NOMO-1 treated with DMSO at 0.1 percent for 48 hours (cell line): ENCODE data around the gene GPT2.
A peak's percentile ranks its signal among the peaks of the same experiment; 100 is the strongest.

ENCODE experiments used
- DNase-seq: peaks from one replicate; lab custom pipeline; 2025; ENCODE audit not compliant: unreplicated experiment; lab: John Stamatoyannopoulos, UW

GPT2 gene, protein sequence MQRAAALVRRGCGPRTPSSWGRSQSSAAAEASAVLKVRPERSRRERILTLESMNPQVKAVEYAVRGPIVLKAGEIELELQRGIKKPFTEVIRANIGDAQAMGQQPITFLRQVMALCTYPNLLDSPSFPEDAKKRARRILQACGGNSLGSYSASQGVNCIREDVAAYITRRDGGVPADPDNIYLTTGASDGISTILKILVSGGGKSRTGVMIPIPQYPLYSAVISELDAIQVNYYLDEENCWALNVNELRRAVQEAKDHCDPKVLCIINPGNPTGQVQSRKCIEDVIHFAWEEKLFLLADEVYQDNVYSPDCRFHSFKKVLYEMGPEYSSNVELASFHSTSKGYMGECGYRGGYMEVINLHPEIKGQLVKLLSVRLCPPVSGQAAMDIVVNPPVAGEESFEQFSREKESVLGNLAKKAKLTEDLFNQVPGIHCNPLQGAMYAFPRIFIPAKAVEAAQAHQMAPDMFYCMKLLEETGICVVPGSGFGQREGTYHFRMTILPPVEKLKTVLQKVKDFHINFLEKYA

DNA sequence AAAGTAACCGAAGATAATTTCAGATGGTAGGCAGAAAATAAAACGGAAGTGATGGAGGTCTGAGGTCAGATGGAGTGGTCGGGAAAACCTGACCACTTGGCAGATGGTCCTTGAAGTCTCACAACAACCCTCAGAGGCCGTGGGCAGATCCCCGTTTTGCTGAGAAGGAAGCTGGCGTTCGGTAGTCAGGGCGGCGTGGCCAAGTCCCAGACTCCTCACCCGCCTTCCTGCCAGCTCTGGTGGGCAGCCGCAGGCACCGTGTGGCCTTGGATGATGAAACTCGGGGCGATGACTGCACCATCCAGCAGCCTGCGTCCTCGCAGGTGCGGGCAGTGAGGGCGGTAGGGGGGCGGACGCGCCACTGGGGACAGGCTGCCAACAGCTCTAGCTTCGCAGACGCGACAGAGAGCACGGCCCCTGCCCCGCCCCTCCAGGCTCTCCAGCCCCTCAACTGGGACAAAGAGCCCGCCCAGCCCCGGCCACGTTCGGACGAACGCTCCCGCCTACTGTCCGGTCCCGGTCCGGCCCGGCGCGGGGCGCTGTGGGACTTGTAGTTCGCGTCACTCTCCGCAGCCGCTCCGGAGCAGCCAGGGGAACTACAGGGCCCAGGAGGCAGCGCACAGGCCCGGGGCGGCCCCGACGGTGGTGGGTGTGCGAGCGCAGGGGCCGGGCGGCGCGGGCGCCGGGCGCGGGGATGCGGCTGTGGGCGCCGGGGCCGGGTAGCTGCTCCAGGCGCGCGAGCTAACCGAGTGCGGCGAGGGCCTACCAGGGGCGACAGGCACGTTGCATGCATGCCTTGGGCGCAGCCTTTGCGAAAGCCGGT lies at the start of gene GPT2:
GPT2 (plus strand) TSS at position 673 of the 823 bp plus-strand sequence. CDS start 354 bp downstream, outside the sequence.
- DNase-seq, result peak; percentile 92

DNA sequence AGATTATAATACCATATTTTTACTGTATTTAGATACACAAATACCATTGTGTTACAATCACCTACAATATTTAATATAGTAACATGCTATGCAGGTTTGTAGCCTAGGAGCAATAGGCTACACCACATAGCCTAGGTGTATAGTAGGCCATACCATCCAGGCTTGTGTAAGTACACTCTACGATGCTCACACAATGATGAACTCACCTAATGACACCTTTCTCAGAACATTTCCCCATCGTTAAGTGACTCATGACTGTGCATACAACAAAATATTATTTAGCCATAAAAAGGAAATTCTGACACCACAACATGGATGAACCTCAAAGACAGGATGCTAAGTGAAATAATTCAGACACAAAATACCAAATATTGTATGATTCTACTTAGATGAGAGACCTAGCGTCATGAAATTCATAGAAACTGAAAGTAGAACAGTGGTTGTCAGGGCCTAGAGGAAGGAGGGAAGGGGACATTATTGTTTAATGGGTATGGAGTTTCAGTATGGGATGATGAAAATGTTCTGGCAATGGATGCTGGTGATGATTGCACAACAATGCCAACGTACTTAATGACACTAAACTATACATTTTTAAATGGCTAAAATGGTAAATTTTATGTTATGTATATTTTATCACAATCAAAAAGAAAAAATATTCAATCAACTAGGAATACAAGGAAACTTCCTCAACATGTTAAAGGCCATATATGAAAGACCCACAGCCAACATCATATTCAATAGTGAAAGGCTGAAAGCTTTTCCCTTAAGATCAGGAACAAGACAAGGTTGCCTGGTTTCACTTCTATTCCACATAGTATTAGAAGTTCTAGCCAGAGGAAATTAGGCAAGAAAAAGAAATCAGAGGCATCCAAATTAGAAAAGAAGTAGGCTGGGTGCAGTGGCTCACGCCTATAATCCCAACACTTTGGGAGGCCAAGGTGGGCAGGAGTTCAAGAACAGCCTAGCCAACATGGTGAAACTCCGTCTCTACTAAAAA lies 47.3 kb upstream of the GPT2 start:
- peak; percentile 54 for DNase-seq

DNA sequence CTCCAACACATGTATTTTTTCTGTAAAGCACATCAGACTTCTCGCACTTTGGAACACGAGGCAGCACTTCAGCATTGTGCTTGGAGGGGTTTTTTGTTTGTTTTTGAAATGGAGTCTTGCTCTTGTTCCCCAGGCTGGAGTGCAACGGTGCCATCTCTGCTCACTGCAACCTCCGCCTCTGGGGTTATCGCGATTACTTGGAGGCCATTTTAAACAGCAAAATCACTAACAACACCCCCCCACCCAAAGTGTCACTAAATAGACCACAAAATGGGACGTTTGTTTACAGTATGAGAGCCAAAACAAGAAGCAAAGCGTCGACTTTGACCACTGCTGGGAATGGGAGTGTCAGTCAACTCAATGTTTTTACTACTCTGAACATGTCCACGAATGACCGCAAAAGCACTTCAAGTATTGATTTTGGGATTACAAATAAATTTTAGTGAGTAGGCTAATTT lies 44.1 kb upstream of the GPT2 start:
- no peak for DNase-seq

DNA sequence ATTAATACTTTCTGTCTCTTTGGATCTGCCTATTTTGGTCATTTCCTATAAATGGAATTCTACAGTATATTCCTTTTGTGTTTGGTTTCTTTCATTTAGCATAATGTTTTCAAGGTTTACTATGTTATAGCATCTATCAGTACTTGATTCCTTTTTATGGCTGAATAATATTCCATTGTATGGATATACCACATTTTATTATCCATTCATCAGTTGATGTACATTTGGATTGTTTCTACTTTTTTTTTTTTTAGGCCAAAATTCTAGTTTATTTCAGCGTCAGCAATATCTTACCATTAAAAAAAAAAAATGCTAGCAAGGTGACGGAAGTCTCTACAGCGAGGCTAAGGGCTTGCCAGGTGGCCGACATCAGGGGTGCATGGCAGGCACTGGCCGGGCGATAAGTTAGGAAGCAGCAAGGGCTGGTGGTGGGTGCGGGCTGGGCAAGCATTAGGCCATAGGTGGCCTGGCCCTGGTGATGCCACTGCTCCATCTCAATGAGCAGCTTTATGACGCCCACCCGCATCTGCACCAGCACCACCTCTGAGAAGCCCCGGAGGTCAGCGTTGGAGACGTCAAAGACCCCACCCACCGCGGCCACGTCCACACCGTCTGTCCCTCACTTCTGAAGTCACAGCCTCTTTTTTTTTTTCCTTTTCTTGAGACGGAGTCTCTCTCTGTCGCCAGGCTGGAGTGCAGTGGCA lies 41.8 kb upstream of the GPT2 start:
- no peak for DNase-seq

DNA sequence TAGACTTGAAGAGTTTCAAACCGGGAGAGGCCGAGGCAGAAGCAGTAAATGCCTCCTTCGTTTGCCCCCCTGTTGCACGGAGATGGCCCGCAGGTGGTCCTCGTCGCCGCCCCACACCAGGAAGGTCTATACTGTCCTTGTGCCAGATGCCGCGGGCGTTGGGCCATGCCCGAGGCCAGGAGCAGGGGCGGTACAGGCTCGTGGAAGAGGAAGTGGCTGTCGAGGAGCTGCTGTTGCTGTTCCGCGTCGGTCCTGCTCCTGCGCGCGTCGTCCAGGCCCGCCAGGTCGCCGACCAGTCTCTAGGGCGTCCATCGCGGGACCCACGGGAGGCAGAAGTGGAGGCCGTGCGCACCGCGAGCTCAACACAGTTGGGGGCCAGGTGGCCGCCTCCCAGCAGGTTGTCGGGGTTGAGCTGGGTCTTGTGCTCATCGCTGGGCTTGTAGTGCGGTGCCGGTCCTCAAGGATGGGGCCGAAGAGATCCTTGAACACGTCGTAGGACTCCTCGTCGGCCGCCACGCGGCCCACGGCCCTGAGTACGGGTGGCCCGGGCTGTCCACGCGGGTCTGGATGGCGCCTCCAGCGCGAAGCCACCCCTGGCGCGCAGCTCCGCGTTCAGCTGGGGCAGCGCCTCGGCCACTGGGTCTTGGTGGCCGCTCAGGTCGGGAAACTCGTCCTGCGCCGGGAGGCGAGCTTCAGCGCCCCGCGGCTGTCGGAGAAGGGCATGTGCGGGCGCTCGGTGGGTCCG lies 40.1 kb upstream of the GPT2 start:
- DNase-seq, result peak; percentile 48

DNA sequence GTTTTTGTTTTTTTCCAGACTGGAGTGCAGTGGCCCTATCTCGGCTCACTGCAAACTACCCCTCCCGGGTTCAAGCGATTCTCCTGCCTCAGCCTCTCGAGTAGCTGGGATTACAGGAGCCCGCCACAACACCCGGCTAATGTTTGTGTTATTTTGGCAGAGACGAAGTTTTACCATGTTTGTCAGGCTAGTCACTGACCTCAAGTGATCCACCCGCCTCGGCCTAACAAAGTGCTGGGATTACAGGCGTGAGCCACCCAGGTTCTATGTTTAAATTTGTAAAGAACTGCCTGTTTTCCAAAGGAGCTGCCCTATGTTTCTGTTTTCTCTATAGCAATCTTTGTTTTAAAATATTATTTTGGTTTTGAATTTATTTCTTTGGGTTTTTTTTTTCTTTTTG lies 39.4 kb upstream of the GPT2 start:
- DNase-seq, result no peak

DNA sequence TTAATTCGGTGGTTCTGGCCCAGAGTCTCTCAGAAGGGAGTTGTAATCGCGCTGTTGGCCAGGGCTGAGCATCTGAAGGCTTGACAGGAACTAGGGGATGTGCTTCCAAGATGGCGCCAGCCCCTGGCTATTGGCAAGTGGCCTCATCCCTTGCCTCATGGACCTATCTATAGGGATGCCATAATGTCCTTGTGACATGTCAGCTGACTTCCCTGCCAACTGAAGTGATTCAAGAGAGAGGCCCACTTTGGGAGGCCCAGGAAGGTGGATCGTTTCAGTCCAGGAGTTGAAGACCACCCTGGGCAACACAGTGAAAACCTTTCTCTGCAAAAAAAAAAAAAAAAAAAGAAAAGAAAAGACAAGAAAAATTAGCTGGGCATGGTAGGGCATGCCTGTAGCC lies 38.2 kb upstream of the GPT2 start:
- DNase-seq, result no peak

DNA sequence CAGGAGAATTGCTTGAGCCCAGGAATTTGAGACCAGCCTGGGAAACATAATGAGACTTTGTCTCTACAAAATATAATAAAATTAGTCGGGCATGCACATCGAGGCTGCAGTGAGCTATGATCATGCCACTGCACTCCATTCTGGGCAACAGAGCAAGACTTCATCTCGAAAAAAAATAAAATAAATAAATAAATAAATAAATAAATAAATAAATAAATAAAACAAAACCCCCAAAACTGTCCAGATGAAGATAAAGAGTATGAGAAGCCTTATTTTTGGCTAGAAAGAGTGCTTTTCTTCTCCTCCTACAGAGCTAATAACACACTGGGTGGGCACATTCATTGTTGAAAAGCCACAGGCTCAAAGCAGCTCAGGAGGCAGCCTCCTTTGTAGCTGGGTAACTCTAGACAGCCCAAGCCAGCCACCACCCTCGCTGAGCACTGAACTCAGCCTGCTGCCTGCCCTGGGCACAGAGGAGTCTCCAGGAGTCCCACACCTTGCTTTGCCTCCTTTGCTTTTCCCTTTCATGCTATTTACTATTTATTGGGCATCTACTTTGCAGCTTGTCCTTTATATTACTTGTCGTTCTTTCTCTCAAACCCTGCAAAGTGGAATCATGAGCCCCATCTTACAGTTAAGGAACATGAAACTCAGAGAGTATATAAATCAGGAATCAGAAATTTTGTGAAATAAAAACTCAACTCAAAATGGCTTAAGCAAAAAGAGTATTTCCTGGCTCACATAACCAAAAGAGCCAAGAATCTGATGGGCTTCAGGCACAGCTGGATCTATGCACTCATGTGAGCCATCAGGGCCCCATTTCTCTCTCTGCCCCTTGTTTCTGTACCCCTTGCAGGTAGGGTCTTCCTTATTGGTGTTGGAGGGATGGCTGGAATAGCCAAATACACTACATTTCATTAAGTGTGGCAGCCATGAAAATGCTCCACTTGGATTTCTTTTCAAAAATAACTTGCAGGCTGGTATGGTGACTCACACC lies 35.1 kb upstream of the GPT2 start:
- DNase-seq, result no peak

DNA sequence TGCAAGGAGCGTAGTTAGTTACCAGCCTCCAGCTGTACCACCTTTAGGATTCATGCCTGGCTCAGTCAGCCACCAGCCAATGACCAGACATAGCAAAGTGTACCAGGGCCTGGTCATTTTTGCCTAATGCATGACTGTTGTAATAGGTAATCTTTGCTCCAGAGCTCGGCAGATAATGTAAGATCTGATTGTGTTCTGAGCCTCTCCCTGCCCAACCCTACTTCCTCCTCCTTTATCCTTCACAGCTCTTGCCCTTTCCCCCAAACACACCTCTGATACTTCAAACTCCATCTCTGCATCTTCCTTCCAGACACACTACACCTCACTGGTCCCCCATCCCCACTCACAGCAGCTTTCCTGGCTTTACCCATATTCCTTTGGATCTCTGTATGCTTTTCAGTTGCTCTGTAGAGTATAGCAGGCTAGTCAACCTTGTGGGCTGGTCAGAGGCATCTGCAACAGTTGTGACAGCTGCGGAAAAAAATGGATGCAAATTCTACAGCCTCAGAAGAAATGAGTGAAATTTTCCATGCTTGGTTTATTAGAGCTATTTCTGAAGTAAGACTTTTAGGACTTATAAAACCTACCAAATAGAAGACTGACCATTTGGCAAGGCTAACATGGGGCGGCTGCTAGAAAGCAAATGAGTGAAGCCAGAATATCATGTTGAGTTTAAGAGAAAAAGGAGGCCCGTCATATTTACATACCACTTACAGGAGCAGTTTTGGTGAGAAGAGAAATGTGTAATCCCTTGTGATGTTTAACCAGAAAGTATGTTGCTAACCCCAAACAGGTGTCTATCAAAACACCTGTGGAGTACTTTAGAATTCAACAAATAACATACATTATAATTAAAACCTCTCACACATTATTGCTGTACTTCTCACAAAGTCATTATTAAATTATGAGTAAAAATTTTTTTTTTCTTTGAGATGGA lies 33.3 kb upstream of the GPT2 start:
- no peak for DNase-seq

DNA sequence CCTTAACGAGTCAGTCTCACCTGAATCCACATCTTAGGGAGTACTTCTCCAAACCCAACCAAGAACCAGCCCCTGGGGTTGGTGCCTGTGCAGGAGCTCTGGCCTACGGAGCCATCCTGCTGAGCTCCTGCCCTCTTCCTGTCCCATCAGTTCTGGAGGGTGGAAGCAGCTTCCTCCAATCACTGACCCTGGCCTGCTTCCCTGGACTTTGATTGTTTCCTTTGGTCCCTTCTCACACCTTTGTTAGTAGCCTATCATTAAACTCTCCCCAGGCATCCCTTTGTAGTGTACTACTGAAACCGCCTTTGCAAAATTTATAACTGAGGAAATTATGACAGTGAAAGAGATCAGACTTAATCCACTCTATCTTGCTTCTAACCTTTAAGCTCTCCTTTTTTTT lies 32.0 kb upstream of the GPT2 start:
- no peak for DNase-seq

DNA sequence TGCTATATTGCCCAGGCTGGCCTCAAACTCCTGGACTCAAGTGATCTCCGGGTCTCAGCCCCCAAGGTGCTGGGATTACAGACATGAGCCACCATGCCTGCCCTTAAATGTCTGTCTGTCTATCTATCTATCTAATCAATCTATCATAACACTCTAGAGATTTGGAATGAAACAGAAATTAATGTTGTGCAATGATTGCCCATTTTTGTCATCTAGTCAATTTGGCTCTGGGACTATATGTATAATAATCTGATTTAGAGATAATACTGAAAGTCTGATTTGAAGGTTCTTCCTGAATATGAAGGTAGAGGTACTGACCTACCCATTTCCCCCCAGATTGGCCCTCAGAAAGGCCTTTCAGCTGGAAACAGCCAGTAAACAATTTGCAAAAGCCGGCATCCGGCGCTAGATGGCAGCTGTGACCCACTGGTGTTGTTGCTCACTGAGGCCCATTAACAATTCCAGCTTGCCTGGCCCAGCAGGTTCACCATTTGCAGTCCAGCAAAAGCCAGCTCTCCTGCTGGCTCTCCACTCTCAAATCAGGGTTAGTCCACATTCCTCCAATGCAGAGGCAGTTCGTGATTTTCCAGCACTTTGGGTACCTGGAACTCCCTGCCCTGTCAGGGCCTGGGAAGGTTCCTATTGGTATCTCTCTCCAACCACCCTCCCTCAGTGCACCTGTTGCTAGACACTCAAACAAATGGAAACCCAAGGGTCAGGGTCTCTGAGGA lies 30.3 kb upstream of the GPT2 start:
- peak; percentile 50 for DNase-seq

DNA sequence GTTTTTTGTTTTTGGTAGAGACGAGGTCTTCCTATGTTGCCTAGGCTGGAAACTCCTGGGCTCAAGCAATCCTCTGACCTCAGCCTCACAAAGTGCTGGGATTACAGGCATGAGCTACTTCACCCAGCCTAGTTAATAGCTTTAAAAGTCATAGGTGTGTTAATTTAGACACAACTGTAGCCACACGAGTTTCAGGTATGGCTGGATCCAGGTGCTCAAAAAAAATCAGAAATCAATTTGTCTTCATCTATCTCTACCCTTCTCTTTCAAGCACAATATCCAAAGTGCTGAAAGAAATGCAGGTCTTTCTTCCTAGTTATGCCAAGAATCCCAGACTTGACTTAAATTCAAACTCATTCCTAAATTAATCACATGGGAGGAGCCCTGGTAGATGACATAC lies 29.3 kb upstream of the GPT2 start:
- no peak for DNase-seq

DNA sequence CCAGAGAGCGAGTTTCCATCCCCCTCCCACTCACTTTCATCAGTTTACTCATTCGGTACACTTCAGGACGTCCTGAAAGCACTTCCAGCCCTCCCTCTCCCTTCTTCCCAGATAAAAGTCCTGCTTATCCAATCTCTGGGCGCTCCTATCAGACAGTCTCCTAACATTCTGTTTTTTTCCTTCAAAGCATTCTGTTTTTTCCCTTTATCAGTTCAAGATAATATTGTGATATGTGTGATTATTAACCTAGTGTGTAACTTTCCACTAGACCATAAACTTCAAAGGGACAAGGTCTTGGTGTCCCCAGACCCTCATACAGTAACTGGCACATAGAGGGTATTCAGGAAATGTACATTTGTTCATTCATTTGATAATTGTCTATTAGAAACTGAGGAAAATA lies 28.8 kb upstream of the GPT2 start:
- DNase-seq, result no peak

DNA sequence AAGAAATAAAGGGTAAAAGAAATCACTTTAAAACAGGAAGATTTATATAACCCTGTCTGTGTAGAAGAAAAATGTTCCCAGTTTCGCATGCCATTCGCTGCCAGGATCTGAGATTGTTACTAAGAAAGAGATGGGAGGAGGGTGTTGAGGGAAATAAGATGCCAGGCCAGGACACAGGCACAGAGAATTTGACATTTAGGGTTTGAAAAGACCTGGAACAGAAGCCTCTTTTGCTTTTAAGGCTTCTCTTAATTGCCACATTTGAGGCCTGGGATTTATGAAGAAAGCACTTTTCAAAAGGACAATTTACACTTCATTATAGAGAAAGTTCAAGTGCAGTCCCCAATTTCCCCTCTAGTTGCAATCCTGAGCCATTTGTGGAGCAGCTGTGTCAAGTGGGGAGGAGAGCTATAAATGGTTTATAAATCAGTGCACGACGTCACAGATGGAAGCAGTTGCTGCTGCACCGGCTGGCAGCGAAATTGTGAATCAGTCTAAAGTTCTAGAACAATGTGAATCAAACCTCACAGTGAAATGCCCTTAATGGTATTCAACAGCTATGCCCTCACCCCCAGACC lies 26.7 kb upstream of the GPT2 start:
- DNase-seq, result peak; percentile 8

DNA sequence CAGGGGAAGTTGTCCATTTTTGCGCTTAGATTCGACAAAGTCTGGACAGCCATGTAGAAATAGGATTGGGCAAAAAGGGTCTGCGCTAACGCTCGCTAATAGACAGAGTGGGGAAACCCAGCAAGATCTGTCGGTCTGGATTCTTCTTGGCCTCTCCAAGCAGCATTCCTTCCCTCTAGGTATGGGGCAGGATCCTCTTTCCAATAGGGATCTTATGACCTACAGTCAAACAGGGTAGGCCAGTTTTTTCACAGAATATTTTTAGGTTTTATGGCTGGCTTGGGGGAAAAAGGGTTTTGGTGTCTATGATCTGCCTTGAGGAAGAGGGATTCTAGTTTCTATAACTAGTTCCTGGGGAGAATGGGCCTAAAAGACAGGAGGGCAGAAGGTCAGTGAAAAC lies 26.0 kb upstream of the GPT2 start:
- DNase-seq, result no peak

DNA sequence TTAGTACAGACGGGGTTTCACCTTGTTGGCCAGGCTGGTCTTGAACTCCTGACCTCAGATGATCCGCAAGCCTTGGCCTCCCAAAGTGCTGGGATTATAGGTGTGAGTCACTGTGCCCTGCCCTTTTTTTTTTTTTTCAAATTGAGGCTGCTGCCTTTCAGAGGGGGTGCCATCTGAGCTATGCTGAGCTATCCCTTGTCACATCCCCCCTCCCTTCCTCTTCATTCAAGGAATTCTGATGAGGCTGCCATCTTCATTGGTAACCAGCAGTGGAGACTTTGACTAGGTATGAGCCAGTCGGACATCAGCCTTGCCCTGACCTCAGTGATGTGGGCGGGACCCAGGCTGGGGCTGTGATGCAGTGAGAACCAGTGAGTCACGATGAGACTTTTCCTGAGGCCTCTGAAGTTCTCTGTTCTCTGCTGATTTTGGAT lies 24.4 kb upstream of the GPT2 start:
- DNase-seq, result no peak
